CD4-positive, alpha-beta T cell treated with Interleukin-4 for 4 hours (primary cell): ENCODE results near the gene BICD2.
"Not testable (repeated sequence)": the region's sequence is repeated elsewhere in the genome, so short reads cannot be mapped to it uniquely, and the experiment has no call there.

ENCODE experiments used
- DNase-seq: peaks from one replicate; pipeline ENCODE4 v3.0.0-alpha.2; 2020

Gene BICD2

GRCh38 chr9:92764381-92764987 is at the start of gene BICD2:
BICD2 (minus strand) TSS chr9:92764833; CDS start chr9:92764744, 89 bp downstream.
- no peak for DNase-seq

DNA sequence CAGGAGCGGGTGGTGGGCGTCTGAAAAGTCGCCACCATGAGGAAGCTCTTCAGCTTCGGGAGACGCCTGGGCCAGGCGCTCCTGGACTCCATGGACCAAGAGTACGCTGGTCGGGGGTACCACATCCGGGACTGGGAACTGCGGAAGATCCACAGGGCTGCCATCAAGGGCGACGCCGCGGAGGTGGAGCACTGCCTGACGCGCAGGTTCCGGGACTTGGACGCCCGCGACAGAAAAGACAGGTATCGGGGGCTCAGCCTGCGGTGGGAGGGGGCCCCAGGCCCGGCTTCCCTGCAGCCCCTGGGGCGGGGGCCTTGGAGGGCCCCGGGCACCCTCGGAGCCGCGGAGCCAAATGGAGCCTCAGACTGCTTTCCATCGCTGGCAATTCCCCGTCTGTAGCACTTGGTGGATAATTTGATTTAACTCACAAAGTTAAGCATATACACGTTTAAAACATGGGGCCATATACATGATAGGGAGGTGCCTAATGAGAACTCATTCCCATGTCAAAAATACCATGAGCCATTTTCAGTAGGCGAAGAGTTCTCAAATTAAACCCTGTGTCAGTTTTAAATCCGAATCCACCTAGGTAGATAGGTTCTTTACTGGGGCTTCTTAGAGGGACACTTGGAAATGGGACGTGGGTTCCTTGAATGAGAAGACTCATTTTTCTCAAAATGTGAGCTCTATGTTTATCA is 45.1 kb upstream of the BICD2 start:
- DNase-seq = not testable (repeated sequence)

DNA sequence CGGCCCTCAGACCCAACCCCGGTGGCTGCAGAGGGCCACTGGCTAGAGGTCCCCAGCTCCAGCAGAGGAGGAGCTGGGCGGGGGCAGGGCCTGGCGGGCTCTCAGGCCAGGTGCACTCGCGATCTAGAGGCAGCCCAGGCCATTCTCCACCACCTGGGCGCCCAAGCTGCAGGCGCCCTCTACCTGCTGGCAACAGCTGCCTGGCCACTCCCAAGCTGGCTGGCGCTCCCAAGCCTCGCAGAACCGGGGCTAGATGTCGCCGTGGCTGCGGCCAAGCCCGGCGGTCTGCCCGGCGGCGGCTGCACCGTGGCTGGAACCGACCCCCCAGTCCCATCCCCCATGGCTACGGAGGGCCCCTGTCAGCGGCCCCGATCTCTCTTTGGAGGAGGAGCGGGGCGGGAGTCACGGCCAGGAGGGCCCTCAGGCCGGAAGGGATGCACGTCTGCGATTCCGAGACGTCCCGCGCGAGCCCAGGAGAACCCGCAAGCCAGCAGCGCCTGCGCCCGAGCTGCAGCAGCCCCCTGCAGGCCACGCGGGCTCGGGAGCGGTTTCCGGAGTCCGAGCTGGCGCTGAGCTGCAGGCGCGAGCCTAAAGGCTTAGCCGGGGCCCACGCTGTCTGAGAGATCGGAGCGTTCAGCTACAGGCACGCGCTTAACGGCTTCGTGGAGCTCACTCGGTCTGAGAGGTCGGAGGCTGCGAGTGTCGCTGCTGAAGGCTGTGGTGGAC is 44.3 kb upstream of the BICD2 start:
- DNase-seq = peak; percentile 21

- DNase-seq = no peak
These were observed 43.4 kb upstream of the BICD2 start for GRCh38 chr9:92807757-92808725.

- no peak for DNase-seq
These were observed 42.6 kb upstream of the BICD2 start for GRCh38 chr9:92807031-92807756.

DNA sequence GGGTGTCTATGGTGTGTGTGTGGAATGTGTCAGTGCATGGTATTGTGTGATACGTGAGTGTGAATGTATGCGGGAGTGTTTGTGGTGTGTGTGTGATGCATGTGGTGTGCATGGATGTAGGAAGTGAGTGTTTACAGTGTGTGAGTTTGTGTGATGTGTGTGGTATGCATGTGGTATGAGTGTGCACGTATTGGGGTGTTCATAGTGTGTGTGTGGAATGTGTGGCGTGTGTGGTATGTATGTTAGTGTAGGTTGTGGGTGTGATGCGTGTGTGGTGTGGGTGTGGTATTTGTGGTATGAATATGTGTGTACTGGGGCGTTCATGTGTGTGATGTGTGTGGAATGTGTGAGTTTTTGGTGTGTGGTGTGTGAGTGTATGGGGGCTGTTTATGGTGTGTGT is 40.1 kb upstream of the BICD2 start:
- no peak for DNase-seq

- no peak for DNase-seq
These were observed 33.7 kb upstream of the BICD2 start for GRCh38 chr9:92798358-92798757.

GRCh38 chr9:92796337-92796804 is 31.7 kb upstream of the BICD2 start:
- DNase-seq = not testable (repeated sequence)

- DNase-seq = no peak
These were observed 31.1 kb upstream of the BICD2 start for GRCh38 chr9:92795598-92796336.

GRCh38 chr9:92795000-92795399 is 30.4 kb upstream of the BICD2 start:
- DNase-seq = no peak

GRCh38 chr9:92794426-92794825 is 29.8 kb upstream of the BICD2 start:
- DNase-seq = no peak

DNA sequence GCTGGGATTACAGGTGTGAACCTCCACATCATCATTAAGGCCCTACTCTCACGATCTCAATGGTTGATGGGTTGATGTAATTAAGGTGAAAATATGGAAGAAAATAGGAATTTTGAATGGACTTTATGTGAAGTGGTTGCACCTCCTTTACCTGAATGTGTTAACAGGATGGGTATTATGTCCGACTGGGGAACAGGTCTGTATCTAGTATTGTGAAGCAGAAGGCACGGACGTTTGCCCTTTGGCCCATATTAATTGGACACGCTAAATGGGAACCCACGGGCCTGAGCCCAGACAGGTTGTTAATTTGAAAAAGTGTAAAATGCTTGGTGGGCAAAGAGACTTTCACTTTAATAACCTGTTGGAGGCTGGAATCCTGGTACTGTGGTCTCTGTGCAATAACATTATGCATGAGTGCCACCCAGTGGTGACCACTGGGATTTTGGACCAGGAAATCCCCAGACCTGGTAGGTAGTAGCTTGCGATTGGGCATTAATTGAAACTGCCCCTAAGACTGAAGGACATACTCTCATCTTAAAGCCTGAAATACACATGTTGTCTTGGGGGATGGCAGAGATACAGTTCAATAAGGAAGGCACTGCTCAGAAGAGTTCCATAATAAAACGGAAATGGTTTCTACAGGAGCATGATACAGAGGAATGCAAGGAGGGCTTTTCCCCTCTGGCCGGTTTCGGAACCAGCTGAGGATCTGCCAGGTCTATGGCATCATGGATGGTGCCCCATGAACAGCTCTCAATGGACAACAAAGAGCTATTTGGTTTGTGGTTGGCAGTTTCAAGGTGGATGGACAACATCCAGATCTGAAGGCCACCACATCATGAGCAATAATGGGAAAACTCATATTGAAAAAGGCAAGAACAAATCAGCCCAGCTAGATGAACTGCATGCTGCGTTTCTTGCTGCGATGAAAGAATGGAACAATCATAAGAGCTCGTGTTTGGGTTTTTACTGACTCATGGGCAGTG is 26.2 kb upstream of the BICD2 start:
- DNase-seq = peak; percentile 76

DNA sequence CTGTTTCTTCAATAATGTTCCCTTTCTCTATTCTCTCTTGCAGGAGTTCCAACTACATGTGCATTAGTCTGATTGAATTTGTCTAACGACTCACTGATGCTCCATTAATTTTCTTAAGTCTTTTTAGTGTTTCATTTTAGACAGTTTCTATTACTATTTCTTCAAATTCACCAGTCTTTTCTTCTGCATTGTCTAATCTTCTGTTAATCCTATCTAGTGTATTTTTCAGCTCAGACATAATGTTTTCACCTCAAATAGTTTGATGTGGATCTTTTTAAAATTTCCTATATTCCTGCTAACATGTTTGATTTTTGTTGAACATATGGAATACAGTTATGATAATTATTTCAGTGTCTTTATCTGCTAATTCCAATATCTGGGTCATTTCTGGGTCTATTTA is 21.7 kb upstream of the BICD2 start:
- no peak for DNase-seq

DNA sequence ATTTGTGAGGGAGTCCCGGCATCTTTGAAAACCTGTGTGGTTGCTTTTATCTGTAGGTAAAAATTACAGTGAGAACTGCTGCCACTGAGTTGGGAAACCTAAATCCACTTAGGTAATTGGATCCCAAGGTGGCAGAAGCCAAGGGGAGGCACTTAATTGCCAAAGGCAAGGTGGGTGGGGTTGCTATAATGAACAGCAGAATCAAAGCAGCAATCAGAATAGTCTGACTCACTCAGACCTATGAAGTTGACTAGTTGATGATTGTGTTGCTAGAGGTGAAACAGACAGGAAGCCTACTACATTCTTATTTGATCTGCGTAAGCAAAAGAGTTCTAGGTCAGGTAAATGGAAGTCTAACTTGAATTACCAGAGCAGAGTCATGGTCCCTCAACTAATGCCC is 17.3 kb upstream of the BICD2 start:
- no peak for DNase-seq

DNA sequence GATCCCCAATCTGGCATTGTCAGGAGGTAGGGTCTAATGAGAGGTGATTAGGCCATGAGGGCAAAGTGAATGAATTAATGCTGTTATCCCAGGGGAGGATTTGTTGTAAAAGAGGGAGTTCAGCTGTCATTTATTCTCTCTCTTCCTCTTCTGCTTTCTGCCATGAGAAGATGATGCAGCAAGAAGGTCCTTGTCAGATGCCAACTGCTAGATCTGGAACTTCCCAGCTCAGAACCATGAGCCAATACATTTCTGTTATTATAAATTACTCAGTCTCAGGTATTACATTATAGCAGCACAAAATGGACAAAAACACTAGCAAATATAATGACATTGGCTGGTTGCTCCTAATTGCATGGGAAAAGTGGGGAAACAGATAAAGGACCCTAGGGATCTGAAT is 15.6 kb upstream of the BICD2 start:
- DNase-seq = no peak

DNA sequence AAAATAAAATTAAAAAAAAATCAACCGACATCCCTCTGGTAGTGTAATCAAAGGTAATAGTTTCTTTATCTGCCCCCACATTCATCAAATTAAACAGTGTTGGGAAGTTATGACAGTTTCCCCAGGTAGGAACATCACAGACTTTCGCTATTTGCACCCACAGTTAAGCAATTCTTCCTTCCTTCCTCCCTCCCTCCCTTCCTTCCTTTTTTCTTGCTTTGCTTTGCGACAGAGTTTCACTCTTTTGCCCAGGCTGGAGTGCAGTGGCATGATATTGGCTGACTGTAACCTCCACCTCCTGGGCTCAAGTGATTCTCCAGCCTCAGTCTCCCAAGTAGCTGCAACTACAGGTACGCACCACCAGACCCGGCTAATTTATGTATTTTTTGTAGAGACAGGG is 10.8 kb upstream of the BICD2 start:
- DNase-seq = no peak

GRCh38 chr9:92774274-92774673 is 9.6 kb upstream of the BICD2 start:
- DNase-seq = no peak

DNA sequence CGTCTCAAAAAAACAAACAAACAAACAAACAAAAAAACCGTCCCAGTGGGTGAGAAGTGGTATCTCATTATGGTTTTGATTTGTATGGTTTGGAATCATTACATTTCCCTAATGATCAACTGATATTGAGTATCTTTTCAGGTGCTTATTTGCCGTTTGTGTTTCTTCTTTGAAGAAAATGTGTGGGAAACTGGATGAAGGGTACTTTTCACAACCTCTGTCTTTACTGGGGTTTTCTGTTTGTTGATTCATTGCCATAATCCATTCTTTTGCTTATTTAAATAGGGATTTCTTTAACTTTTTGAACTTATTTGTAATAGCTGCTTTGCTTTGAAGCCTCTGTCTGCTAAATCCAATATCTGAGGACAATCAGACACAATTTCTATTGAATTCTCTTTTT is 9.2 kb upstream of the BICD2 start:
- no peak for DNase-seq

- no peak for DNase-seq
These were observed 6.7 kb upstream of the BICD2 start for GRCh38 chr9:92771309-92771708.

DNA sequence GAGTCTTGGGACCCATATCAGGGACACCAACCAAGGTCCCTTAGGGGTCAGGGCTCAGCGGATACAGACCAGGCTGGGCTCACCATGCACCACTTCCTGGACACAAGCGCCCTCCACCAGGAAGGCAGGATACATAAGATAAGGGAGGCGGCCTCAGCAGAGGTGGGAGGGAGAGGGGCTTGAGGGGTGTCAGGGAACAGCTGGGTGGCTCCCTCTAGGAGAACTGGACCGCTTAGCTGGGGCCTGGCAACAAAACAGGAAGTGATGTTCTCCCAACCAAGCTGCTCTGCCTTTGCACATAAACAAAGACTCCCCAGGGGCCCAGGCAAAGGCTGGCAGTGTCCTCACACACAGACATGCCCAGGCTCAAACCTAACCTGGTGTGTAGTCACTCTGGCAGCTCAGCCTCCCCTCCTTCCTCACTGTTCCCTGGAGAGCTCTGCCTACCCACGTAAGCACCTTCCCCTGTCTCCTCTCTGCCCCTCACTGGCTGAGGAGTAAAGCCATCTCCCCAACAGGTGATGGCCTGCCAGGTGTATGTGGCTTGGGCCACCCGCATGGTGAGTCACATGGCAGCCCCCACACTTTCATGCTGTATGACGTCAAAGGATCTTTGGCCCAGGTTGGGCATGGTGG is 5.8 kb upstream of the BICD2 start:
- no peak for DNase-seq
